GM13977 (cell line): ENCODE data around the gene FAM168A.

Experiments
- DNase-seq: peaks from one replicate; pipeline ENCODE4 v3.0.0; 2012; ENCODE audit warnings: low spot score
- CTCF ChIP-seq: IDR thresholded peaks from 2 replicates; pipeline ENCODE4 v1.5.1; 2012; ENCODE audit warnings: mild to moderate bottlenecking, control low read depth; ENCODE audit not compliant: insufficient read depth; ENCODE audit errors: extremely low read depth, missing control alignments
- in situ Hi-C: fragments of 300-500 bp; cut with MboI; formaldehyde crosslinking; loops from one replicate; pipeline ENCODE4 v1.12.0; 2022; ENCODE audit warnings: low sequenced_read_pairs, low pct_unique_long_range_greater_than_20kb, mixed read lengths, inconsistent platforms; ENCODE audit not compliant: unreplicated experiment

Gene FAM168A

GRCh38 chr11:73597336-73597955 is 466 bp downstream of the FAM168A start:
- in situ Hi-C loops, result no loop called here
- DNase-seq, result no peak
- no peak for TF ChIP-seq CTCF

GRCh38 chr11:73596547-73596946 is 1.4 kb downstream of the FAM168A start:
- no peak for TF ChIP-seq CTCF
- in situ Hi-C loops, result no loop called here
- DNase-seq, result no peak

- in situ Hi-C loops, result no loop called here
- no peak for DNase-seq
- TF ChIP-seq CTCF, result no peak
Observed at GRCh38 chr11:73592640-73593039, 5.3 kb downstream of the FAM168A start.

GRCh38 chr11:73591743-73592142 is 6.2 kb downstream of the FAM168A start:
- in situ Hi-C loops, result no loop called here

GRCh38 chr11:73590991-73591390 is 6.9 kb downstream of the FAM168A start:
- no peak for DNase-seq
- no peak for TF ChIP-seq CTCF
- in situ Hi-C loops, result no loop called here

More at GRCh38 chr11:73591743-73592142, 6.2 kb downstream of the FAM168A start:
- DNase-seq, result no peak
- TF ChIP-seq CTCF, result no peak

- no peak for TF ChIP-seq CTCF
- in situ Hi-C loops, result no loop called here
- DNase-seq, result no peak
Observed at GRCh38 chr11:73586791-73587190, 11.1 kb downstream of the FAM168A start.
